GM12878 (cell line): ENCODE data around the gene GPR108. TPM values are rescaled to one million over a fixed set of nuclear protein-coding genes. Genes with fewer than 3 reads are reported as not detected.

Experiments
- BCL11A ChIP-seq: IDR thresholded peaks from 2 replicates; pipeline ENCODE4 v1.6.1; 2011; ENCODE audit warnings: low read depth, low read length
- BHLHE40 ChIP-seq, 2 experiments: fragments of 450-650 bp in 1 of 2; IDR thresholded peaks; 2 replicates each; pipeline ENCODE4 v1.6.1; 2011 to 2017; ENCODE audit warnings: low read depth in 2 of 2, borderline replicate concordance in 1 of 2, improper control_type of control experiment in 1 of 2, low read length in 1 of 2, mild to moderate bottlenecking in 1 of 2
- CHD2 ChIP-seq: IDR thresholded peaks from 2 replicates; pipeline ENCODE4 v1.6.1; 2011; ENCODE audit warnings: low read depth, low read length, improper control_type of control experiment, borderline replicate concordance
- CREB1 ChIP-seq: IDR thresholded peaks from 2 replicates; pipeline ENCODE4 v1.6.1; 2012; ENCODE audit warnings: low read depth, mild to moderate bottlenecking, inconsistent platforms
- E4F1 ChIP-seq: fragments of 450-650 bp; IDR thresholded peaks from 2 replicates; pipeline ENCODE4 v1.6.1; 2018; ENCODE audit warnings: borderline replicate concordance, mild to moderate bottlenecking; ENCODE audit not compliant: partially characterized antibody
- IKZF1 ChIP-seq: fragments of 450-650 bp; conservative IDR thresholded peaks from 2 replicates; pipeline ENCODE4 v1.6.1; 2017; ENCODE audit warnings: antibody characterized with exemption, mild to moderate bottlenecking
- IRF4 ChIP-seq: IDR thresholded peaks from 2 replicates; pipeline ENCODE4 v1.6.1; 2011; ENCODE audit warnings: low read depth, low read length
- JUNB ChIP-seq: IDR thresholded peaks from 2 replicates; pipeline ENCODE4 v1.6.1; 2016; ENCODE audit warnings: antibody characterized with exemption, mild to moderate bottlenecking
- MAX ChIP-seq: IDR thresholded peaks from 2 replicates; pipeline ENCODE4 v1.6.1; 2012; ENCODE audit warnings: low read depth, low read length, improper control_type of control experiment
- MEF2A ChIP-seq: IDR thresholded peaks from 2 replicates; pipeline ENCODE4 v1.6.1; 2011; ENCODE audit warnings: low read depth, mild to moderate bottlenecking, low read length, moderate library complexity; ENCODE audit not compliant: insufficient read depth
- MTA2 ChIP-seq: fragments of 450-650 bp; IDR thresholded peaks from 2 replicates; pipeline ENCODE4 v1.6.1; 2016; ENCODE audit warnings: low read depth, mild to moderate bottlenecking, moderate library complexity
- MTA3 ChIP-seq: IDR thresholded peaks from 2 replicates; pipeline ENCODE4 v1.6.1; 2012; ENCODE audit warnings: low read length, inconsistent platforms, borderline replicate concordance
- POLR2A ChIP-seq: IDR thresholded peaks from 2 replicates; pipeline ENCODE4 v1.6.1; 2011; ENCODE audit warnings: low read depth, mild to moderate bottlenecking, low read length
- PRDM15 ChIP-seq: fragments of 450-650 bp; formaldehyde crosslinking; IDR thresholded peaks from 2 replicates; pipeline ENCODE4 v1.4.0; 2020; ENCODE audit warnings: mild to moderate bottlenecking, moderate library complexity
- RBBP5 ChIP-seq: fragments of 200-600 bp; sonication (generic); conservative IDR thresholded peaks from 2 replicates; pipeline ENCODE4 v1.6.1; 2016
- SIX5 ChIP-seq: IDR thresholded peaks from 2 replicates; pipeline ENCODE4 v1.6.1; 2011; ENCODE audit warnings: mild to moderate bottlenecking, low read depth, low read length, moderate library complexity; ENCODE audit not compliant: severe bottlenecking
- SP1 ChIP-seq: IDR thresholded peaks from one replicate; pipeline ENCODE4 v1.6.1; 2011; ENCODE audit warnings: low read depth, low read length
- STAT3 ChIP-seq: IDR thresholded peaks from 2 replicates; pipeline ENCODE4 v1.6.1; 2011; ENCODE audit warnings: low read depth, low read length, improper control_type of control experiment
- YY1 ChIP-seq: IDR thresholded peaks from 2 replicates; pipeline ENCODE4 v1.6.1; 2011; ENCODE audit warnings: low read depth, mild to moderate bottlenecking, low read length
- ZNF24 ChIP-seq: fragments of 450-650 bp; IDR thresholded peaks from 2 replicates; pipeline ENCODE4 v1.6.1; 2017; ENCODE audit warnings: antibody characterized with exemption, mild to moderate bottlenecking
- ZSCAN29 ChIP-seq: fragments of 450-650 bp; IDR thresholded peaks from 2 replicates; pipeline ENCODE4 v1.6.1; 2017; ENCODE audit warnings: mild to moderate bottlenecking, moderate library complexity
- polyA plus RNA-seq, 11 experiments: library from polyadenylated mRNA; depleted of rRNA in 4 of 11; unstranded in 6 of 11; stranded (reverse) in 5 of 11; fragments of >200 nt; fragmentation: Nextera tagmentation in 4 of 11; fragmentation: Illumina TruSeq in 1 of 11; extraction: Ambion mirVana in 4 of 11; extraction: Trizol in 1 of 11; gene quantifications; 1 replicate in 1 of 11; 2 replicates in 10 of 11; pipeline versions ENCODE4 v1.2.1 to v1.2.3, GENCODE V29; 2011 to 2016; ENCODE audit warnings: inconsistent platforms in 2 of 11, missing spikeins in 2 of 11, low read depth in 1 of 11
- total RNA-seq, 4 experiments: library from RNA; depleted of rRNA in 3 of 4; stranded (reverse); fragments of >200 nt in 3 of 4; fragmentation: Illumina TruSeq in 1 of 4; extraction: Trizol in 1 of 4; gene quantifications; 2 replicates each; pipeline versions ENCODE4 v1.2.1 to v1.2.3, GENCODE V29; 2013 to 2021

The GPR108 gene
- total and polyA plus RNA-seq, 10 of the 15 experiments (the other 5 are each of a cell fraction or from before 2014, with no cell fraction given) = 4.4 to 87.2 (median 57.1) TPM

GRCh38 chr19:6739390-6739882 lies 2.1 kb upstream of the GPR108 start, which contains the start of gene TRIP10 (continued):
- TF ChIP-seq JUNB (no peak), BHLHE40 (IDR thresholded peaks at IDR 0.05; ENCODE audit: borderline replicate concordance in 1 of 2, low read depth in 2 of 2, low read length in 1 of 2) (no peak), SP1 (peak; percentile 43), PRDM15 (CRISPR knock-in tag) (no peak), IRF4 (no peak), YY1 (0 out of 2 replicates have a peak, but pooled peaks have one; percentile 9), SIX5 (no peak), BCL11A (no peak), ZNF24 (no peak), E4F1 (no peak), ZSCAN29 (no peak), POLR2A (peak; percentile 43; the same call in 1 of the 2 replicates), IKZF1 (no peak), CREB1 (0 out of 2 replicates have a peak, but pooled peaks have one; percentile 45), MTA3 (no peak), MAX (no peak), RBBP5 (no peak), STAT3 (no peak), CHD2 (no peak), MEF2A (no peak), MTA2 (no peak)
